ENCODE data around the gene C1orf50.

GRCh38 chr1:42742617-42743316 lies 24.3 kb upstream of the C1orf50 start:
- TF ChIP-seq, protein P1, sequence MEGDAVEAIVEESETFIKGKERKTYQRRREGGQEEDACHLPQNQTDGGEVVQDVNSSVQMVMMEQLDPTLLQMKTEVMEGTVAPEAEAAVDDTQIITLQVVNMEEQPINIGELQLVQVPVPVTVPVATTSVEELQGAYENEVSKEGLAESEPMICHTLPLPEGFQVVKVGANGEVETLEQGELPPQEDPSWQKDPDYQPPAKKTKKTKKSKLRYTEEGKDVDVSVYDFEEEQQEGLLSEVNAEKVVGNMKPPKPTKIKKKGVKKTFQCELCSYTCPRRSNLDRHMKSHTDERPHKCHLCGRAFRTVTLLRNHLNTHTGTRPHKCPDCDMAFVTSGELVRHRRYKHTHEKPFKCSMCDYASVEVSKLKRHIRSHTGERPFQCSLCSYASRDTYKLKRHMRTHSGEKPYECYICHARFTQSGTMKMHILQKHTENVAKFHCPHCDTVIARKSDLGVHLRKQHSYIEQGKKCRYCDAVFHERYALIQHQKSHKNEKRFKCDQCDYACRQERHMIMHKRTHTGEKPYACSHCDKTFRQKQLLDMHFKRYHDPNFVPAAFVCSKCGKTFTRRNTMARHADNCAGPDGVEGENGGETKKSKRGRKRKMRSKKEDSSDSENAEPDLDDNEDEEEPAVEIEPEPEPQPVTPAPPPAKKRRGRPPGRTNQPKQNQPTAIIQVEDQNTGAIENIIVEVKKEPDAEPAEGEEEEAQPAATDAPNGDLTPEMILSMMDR (IDR thresholded peaks at IDR 0.05), result no peak
- TF ChIP-seq EZH2 (IDR thresholded peaks at IDR 0.05; ENCODE audit: borderline replicate concordance, insufficient read depth, low read depth, low read length, poor library complexity, severe bottlenecking), result no peak

Data from B cell (primary cell).